ENCODE measurements around the gene BLOC1S3.
"Not testable (repeated sequence)": the region's sequence is repeated elsewhere in the genome, so short reads cannot be mapped to it uniquely, and the experiment has no call there.

BLOC1S3 gene

DNA sequence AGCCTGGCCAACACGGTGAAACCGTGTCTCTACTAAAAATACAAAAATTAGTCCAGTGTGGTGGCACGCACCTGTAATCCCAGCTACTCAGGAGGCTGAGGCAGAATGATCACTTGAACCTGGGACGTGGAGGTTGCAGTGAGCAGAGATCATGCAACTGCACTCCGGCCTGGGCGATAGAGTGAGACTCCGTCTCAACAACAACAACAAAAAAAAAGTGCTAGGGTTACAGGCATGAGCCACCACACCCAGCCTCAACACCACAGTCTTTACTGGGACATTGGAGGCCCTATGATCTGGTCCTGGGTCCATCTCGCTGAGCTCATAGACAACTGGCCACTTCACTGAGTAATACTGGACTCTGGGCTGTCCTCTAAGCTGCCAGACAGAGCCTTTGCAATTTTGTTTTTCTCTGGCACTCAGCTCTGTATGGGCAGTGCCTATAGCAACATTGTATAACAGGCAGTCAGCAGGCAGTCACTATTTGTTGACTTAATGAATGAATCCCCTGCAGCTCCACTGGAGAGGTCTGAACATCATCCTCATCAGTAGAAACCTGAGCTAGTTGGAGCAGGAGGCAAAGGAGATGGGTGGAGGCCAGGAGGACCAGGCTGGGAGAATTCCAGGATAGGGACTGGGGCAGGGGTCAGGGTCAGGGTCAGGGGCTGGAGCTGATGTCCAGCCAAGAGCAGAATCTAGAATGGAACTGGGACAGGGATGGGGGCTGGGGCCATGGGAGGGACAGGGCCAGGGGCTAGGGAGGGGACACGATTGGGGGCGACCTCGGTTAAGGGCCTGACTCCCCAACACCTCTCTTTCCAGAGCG, 8.1 kb downstream of the BLOC1S3 start:
- no peak for DNase-seq

DNA sequence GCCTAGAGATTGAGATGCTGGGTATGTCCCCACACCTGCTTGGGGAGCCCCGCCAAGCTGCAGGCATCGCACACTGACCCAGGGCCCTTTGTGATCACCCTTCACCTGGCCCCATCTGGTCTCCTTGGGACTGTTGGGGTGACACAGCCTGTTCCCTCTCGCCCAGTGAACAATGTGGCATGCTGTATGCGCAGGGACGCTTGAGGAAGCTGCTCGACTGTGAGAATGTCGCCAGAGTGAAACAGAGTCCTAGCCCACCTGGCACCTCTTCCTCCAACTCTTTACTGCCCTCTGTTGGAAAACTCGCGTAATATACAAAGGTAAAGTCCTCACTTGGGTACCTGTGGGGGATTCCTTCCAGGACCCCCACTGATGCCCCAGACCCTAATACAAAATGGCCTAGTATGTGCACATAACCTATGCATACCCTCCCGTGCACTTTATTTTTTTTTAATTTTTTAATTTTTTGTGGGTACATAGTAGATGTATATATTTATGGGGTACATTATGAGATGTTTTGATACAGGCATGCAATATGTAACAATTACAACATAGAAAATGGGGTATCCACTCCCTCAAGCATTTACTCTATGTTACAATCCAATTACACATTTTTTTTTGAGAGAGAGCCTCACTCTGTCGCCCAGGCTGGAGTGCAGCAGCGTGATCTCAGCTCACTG, 9.0 kb downstream of the BLOC1S3 start:
- no peak for DNase-seq

DNA sequence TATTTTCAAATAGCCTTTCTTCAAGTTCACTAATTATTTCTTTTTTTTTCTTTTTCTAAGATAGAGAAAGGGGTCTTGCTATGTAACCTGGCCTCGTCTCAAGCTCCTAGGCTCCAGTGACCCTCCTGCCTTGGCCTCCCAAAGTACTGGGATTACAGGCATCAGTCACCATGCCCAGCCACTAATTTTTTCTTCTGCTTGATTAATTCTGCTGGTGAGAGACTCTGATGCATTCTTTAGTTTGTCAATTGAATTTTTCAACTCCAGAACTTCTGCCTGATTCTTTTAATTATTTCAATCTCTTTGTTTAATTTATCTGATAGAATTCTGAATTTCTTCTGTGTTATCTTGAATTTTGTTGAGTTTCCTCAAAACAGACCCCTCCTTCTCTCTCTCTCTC, 11.4 kb downstream of the BLOC1S3 start:
- no peak for DNase-seq

DNA sequence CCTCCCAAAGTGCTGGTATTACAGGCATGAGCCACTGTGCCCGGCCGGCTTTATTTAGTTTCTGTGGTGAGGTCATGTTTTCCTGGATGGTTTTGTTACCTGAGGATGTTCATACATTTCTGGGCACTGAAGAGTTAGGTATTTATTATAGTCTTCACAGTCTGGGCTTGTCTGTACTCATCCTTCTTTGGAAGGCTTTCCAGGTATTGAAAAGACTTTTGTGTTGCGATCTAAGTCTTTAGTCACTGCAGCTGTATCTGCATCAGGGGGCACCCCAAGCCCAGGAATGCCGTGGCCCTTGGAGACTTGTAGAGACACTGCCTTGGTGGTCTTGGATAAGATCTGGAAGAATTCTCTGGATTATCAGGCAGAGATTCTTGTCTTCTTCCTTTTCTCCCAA, 12.8 kb downstream of the BLOC1S3 start:
- no peak for DNase-seq

DNA sequence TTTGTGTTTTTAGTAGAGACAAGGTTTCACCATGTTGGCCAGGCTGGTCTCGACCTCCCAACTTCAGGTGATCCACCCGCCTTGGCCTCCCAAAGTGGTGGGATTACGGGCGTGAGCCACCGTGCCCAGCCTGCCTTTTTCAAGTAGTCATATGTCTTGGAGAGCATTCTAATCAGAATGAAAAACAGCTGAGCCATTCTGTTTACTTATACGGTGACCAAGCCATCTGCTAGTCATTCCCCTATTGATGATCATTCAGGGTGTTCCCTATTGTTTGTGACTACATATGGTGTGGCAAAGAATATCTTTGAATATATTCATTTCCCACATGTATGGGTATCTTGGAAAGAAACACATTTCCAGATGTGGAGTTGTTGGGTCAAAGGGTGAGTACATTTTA, 17.2 kb downstream of the BLOC1S3 start:
- DNase-seq: no peak

DNA sequence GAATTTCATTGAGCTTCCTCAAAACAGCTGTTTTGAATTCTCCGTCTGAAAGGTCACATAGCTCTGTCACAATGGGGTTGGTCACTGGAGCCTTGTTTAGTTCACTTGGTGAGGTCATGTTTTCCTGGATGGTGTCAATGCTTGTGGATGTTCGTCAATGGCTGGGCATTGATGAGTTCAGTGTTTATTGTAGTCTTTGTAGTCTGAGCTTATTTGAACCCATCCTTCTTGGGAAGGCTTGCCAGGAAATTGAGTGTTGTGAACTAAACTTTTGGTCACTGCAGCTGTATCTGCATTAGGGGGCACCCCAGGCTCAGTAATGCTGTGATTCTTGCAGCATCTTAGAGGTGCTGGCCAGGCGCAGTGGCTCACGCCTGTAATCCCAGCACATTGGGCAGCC, 22.0 kb downstream of the BLOC1S3 start:
- DNase-seq: no peak

DNA sequence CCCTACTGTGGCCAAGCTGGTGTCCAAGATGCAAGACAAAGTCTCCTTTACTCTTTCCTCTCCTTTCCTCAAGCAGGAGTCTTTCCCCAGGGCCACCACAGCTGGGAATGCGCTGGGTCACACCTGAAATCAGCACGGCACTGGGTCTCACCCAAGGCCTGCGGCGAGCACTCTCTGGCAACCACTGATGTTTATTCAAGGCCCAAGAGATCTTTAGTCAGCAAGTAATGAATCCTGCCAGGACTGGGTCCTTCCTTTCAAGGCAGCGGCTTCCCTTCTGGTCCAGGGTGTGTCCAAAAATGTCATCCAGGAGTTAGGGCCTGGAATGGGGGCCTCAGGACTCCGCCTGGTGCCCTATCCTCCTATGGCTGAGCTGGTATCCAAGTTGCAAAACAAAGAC, 24.1 kb downstream of the BLOC1S3 start:
- DNase-seq: no peak

DNA sequence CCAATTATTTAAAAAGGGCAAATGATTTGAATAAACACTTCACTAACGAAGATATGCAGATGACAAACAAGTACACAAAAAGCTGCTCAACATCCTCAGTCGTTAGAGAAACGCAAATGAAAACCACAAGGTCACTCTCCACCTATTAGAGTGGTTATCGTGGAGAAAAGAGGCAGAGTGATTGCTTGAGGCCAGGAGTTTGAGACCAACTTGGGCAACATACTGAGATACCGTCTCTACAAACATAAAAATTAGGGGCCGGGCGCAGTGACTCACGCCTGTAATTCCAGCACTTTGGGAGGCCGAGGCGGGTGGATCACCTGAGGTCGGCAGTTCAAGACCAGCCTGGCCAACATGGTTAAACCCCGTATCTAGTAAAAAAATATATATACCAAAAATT, 27.2 kb downstream of the BLOC1S3 start:
- no peak for DNase-seq

DNA sequence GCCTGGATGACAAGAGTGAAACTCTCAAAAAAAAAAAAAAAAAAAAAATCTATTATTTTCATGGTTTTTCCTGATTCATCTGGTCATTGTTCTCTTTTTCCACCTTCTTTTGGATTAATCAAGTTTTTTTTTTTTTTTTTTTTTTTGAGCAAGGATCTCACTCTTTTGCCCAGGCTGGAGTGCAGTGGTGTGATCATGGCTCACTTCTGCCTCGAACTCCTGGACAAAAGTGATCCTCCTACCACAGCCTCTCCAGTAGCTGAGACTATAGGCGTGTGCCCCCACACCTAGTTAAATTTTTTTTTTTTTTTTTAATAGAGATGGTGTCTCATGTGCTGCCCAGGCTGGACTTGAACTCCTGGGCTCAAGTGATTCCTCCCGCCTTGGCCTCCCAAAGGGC, 27.7 kb downstream of the BLOC1S3 start:
- DNase-seq: no peak

DNA sequence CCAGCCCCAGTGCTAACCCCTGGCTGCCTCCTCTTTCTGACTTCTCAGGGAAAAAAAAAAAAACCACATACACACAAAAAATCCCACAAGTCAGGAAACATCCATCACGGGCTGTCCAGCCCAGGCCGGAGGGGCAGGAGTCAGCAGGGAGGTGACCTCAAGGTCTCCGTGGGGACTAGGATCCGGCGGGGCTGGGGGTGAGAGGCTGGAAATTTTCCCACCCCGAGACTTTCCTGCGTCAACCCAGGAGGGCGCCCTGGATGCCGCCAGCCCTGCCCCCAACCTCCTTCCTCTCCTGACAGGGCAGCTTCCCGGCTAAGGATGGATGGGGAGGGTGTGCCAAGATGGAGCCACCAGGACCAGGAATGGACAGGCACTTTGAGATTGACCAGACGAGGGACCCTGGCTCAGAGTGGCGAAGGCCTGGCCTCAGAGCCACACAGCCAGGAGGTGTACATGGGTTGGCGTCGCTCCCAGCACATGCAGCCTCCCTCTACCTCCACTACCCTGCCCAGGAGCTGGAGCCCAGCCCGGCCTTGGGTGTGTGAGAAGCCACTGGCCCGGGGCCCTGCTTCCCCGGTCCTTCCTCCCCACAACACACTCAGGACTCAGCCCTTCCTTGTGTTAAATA, 33.3 kb downstream of the BLOC1S3 start:
- no peak for DNase-seq

DNA sequence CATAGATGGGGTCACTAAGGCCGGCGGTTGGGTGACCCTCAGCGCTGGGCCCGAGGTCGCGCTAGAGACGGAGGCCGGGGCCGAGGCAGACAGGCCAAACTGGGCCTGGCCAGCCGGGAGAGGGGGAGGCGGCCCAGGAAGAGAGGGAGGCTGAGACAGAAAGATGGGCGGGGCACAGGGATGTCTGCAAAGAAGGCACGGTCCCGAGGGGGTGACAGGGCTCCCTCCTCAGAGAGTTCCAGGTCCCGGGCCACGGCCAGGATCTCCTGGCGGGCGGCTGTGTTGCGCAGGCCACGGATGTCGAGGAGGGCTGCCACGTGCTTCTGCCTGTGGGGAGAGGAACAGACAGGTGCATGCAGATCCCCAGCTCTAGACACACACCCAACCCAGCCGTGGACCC, 34.4 kb downstream of the BLOC1S3 start:
- no peak for DNase-seq

DNA sequence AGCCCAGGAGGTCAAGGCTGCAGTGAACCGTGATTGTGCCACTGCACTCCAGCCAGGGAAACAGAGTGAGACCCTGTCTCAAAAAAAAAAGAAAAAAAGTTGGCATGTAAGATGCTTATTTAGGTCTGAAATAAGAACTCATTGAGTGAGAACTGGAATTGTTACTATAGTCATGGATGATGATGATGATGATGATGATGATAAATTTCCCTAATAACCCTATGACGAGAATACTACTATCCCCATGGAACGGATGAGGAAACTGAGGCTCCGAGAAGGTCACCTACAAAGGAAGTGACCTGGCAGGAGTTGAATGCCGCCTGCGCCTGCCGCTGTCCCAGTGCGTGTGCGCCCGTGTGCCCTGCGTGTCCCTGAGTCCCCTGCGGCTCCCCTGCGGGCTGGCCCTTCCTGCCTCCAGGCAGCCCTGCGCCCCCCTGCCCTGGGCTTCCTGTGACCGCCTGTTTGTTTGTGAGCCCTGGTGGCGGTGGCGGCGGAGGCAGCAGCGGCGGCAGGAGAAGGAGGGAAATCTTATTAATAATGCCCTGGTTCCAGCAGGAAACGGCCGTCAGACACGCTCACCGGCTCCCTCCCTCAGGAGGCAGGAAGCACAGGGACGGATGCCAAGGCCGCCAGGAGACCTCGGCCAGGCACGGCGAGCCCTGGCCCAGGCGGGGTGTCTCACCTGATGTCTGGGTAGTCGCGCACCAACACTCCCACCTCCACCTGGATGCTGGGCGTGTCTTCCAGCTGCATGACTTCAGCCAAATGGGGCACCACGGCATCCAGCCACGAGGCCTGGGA, 37.0 kb downstream of the BLOC1S3 start:
- DNase-seq: no peak

DNA sequence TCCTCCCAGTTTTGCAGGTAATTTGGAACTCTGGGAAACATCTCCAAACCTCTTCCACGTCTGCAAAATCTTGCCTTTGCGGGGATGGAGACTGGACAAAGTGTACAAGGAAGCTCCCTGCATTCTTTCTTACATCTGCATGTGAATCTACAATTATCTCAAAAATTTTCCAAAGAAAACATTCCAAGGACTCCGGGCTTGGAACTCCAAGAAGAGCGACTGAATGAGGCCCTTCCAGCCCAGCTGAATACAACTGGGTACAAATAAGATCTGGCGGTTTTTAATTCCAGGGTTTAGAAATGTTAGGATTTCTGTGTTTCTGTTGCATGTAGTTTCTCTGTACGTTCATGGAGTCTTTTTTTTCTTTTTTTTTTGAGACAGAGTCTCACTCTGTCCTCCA, 38.1 kb downstream of the BLOC1S3 start:
- DNase-seq: no peak

DNA sequence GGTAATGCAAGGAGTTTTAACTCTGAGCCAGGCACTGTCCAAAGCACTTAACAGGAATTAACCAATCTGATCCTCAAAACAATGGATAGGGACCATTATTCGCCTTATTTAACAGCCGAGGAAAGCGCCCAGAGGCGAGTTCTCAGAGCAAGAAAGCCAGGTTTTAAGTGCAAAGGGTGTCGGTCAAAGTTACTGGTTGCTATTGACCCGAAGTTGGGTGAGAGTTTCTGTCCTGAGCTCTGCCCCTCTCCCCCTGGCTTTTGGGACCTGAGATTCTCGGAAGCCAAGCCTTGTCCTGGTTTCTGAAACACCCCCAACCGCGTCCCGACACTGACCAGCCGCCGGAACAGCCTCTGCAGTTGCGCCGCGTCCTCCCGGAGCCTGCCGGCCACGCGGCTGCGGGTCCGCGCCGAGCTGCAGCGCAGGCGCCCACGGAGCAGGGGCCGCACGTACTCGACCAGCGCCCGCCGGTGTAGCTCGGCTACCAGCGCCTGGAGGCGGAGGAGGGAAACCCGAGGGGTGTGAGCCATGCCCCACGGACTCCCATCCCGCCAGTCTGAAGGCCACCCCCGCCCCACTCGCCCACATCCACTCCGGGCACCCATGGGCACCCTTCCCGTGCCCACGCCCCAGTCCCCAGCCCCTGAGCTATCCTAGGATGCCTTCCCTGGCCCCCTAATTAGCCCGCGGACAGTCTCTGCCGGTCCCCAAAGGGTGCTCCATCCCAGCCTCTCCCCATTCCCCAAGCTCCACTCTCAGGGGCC, 38.8 kb downstream of the BLOC1S3 start:
- no peak for DNase-seq

DNA sequence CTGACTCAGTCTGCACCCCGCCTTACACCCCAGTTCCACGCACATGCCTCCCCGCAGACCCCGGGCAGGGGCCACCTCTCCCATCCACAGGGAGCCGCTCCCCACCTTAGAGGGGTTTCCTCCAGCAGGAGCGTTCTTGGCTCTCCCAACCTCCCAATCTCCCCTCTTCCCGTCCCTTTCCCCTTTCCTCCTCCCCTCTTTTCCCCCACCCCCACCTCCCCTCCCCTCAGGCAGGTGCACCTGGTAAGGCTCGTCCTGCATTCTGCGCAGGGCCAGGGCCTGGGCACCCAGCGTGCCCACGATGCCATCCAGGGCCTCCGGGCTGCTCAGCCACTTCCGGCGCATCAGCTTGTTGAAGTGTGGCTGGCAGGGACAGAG, 39.4 kb downstream of the BLOC1S3 start:
- no peak for DNase-seq

DNA sequence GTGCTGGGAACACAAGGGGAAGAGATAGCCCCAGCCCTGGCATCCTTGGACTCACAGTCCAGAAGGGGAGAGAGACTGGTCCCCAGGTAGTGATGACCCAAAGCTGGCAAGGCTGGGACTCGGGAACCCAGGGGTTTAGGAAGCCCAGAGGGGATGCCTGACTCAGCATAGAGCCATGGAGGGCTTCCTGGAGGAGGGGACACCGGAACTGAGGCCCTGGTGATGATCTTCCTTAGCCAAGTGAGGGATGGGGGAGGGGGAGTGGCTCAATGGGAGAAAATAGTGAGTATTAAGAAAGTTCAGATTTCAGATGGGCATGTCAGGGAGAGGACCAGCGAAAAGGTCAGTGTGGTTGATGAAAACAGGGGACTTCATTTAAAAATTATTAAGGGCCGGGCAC, 39.8 kb downstream of the BLOC1S3 start:
- no peak for DNase-seq

DNA sequence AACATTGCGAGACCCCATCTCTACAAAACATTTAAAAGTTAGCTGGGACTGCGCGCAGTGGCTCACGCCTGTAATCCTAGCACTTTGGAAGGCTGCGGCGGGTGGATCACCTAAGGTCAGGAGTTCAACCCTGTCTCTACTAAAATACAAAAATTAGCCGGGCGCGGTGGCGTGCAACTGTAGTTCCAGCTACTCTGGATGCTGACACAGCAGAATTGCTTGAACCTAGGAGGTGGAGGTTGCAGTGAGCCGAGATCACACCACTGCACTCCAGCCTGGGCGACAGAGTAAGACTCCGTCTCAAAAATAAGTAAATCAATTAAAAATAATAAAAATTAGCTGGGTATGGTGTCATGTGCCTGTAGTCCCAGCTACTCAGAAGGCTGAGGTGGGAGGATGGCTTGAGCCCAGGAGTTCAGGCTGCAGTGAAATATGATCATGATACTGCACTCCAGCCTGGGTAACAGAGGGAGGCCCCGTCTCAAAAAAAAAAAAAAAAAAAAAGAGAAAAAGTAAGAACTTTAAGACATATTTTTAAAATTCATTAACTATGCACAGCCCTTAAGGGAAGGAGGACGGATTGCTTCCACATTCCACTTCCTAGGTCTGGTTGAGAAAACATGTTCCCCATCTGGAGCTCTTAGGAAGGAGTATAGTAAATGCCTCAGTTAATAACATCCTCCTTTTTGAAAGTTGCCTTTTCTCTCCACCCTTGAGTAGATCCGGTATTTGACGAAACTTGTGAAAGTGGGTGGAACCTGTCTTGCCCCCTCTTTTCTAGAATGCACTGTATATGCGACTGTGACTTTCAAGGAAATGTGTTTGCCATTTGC, 40.5 kb downstream of the BLOC1S3 start:
- DNase-seq: no peak

DNA sequence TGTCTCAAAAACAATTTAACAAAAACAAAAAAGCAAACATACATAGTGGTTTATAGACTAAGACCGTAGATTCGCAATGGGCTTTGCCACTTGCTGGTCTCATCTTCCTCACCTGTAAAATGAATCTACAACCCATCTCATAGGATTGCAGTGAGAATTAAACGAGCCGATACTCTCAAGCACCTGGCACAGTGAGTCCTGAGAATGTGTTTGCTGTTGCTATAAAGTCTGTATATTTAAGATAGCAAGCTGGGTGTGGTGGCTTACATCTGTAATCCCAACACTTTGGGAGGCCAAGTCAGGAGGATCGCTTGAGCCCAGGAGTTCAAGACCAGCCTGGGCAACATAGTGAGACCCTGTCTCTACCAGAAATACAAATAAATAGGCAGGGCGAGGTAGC, 44.1 kb downstream of the BLOC1S3 start:
- DNase-seq: no peak

DNA sequence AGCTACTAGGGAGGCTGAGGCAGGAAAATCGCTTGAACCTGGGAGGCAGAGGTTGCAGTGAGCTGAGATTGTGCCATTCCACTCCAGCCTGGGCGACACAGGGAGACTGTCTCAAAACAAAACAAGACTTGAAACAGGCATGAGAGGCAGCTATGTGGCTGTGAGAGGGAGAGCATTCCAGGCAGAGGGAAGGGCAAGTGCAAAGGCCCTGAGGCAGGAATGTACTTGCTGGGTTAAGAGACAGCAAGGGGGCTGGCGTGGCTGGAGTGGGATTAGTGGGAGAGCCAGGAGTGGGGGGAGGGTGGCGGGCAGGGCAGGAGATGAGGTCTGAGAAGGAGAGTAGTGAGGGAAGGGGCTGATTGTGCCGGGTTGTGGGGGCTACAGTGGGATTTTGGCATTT, 45.3 kb downstream of the BLOC1S3 start:
- no peak for DNase-seq

DNA sequence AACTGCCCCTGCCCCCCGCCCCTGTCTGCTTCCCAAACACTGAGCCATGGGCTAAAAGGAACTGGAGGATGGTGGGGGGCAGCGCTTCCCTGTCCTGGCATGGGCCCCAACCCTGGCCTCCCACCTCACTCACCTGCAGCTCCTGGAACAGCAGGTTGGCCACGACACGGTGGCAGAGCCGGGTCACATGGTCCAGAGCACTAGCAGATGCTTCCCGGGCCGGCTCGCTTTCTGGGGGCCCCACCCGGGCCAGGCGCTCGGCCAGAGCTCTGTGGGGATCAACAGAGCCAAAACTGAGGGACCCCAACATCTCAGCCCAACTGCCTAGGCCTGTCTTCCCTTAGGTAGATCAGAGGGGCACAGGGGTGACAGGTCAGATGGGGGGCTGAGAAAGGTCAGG, 46.1 kb downstream of the BLOC1S3 start:
- DNase-seq: no peak

DNA sequence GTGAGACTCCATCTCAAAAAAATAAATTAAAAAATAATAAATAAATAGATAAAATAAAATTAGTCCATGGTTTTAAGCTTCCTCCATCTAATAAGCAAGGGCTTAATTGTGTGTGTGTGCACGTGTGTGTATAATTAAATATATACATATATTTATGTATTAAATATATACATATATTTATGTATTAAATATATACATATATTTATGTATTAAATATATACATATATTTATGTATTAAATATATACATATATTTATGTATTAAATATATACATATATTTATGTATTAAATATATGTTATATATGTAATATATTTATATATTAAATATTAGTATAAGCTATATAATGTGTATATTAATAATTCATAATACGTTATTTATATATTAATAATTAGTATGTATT, 50.5 kb downstream of the BLOC1S3 start:
- not testable (repeated sequence) for DNase-seq

Data from GOT3 (cell line).